Kidney (tissue), 14 donors: ENCODE measurements around the gene CRY2. TPM values are rescaled to one million over a fixed set of nuclear protein-coding genes. Genes with fewer than 3 reads are reported as not detected.
A peak's percentile ranks its signal among the peaks of the same experiment; 100 is the strongest.

Experiments used
- DNase-seq, 5 donors: peaks; one replicate each; pipeline ENCODE4 v3.0.0-alpha.2; 2013 to 2020
- FAIRE-seq: peaks from 2 replicates; lab custom pipeline; 2012; peaks lifted over from hg19 to GRCh38; lab: Jason Lieb, UNC
- H3K27ac ChIP-seq, 2 donors: one replicate each; pipeline ENCODE4 v1.7.0; 2013; ENCODE audit warnings: low read depth in 2 of 2, low read length in 2 of 2, inconsistent platforms in 1 of 2
- H3K27me3 ChIP-seq: one replicate; pipeline ENCODE4 v1.7.1; 2013; ENCODE audit warnings: low read length, inconsistent platforms; ENCODE audit not compliant: control insufficient read depth, insufficient read depth
- H3K36me3 ChIP-seq, 3 donors: one replicate each; pipeline versions ENCODE4 v1.7.0 to v1.7.1; 2013; ENCODE audit warnings: low read length in 3 of 3, control low read depth in 1 of 3, inconsistent platforms in 1 of 3; ENCODE audit not compliant: insufficient read depth in 3 of 3, control insufficient read depth in 2 of 3
- H3K4me1 ChIP-seq, 3 donors: one replicate each; pipeline versions ENCODE4 v1.7.0 to v1.7.1; 2013; ENCODE audit warnings: low read length in 3 of 3, inconsistent platforms in 1 of 3, low read depth in 1 of 3; ENCODE audit not compliant: control insufficient read depth in 2 of 3, insufficient read depth in 2 of 3
- H3K4me3 ChIP-seq, 3 donors: one replicate each; pipeline versions ENCODE4 v1.7.0 to v1.8.1; 2013; ENCODE audit warnings: low read length in 3 of 3, control low read depth in 1 of 3, inconsistent platforms in 1 of 3
- H3K9ac ChIP-seq, 3 donors: one replicate each; pipeline versions ENCODE4 v1.7.0 to v1.7.1; 2013; ENCODE audit warnings: low read length in 3 of 3, control low read depth in 1 of 3, inconsistent platforms in 1 of 3
- H3K9me3 ChIP-seq, 3 donors: one replicate each; pipeline versions ENCODE4 v1.7.0 to v1.7.1; 2013; ENCODE audit warnings: low read length in 3 of 3, control low read depth in 1 of 3, inconsistent platforms in 1 of 3; ENCODE audit not compliant: control insufficient read depth in 2 of 3, insufficient read depth in 1 of 3
- CTCF ChIP-seq: IDR thresholded peaks from 3 replicates; pipeline ENCODE4 v1.5.1; 2012; ENCODE audit warnings: mild to moderate bottlenecking, moderate library complexity, borderline replicate concordance; ENCODE audit not compliant: insufficient read depth; ENCODE audit errors: extremely low read depth
- intact Hi-C: fragments of 100-400 bp; cut with DNase I; formaldehyde crosslinking; loops from one replicate; pipeline ENCODE4 v1.11.1; 2022
- polyA plus RNA-seq: library from polyadenylated mRNA; stranded (reverse); fragments of 350-450 nt; fragmentation: Illumina TruSeq; extraction: RNeasy Lipid Tissue Mini Kit (QIAGEN cat#74804); gene quantifications from one replicate; pipeline ENCODE4 v1.2.3, GENCODE V29; 2014; ENCODE audit warnings: low read depth, low replicate concordance; ENCODE audit not compliant: insufficient read depth
- total RNA-seq: library from RNA; stranded (reverse); fragmentation: NEBNext Ultra II Directional; extraction: Animal tissue kit (Norgen Biotek cat#: 25700); gene quantifications from one replicate; pipeline ENCODE4 v1.2.1, GENCODE V29; 2021
- donor health status: control.
- donor health status: control.
- donor health status: control.
- donor health status: control.
- donor health status: control.
- donor health status: DM: yes; HTN: yes; CAD: no.
- donor health status: Normal renal cell carcinoma (clear cell type).

The CRY2 gene
- total and polyA plus RNA-seq, 2 donors from 2014 or later: 20.7 to 44.5 TPM

GRCh38 chr11:45876401-45876800, 29.1 kb downstream of the CRY2 start:
- no peak for TF ChIP-seq CTCF
- Histone ChIP-seq H3K9ac (no peak overlapping the region), H3K27me3 (no peaks in the 10 kb centered on the region), H3K36me3 (peaks cover 6 to 76% (median 45%) of the 10 kb centered on the region in 3 donors), H3K27ac (no peak overlapping the region), H3K4me3 (no peak overlapping the region), H3K4me1 (peaks cover 0 to 4% (median 0%) of the 10 kb centered on the region in 3 donors), H3K9me3 (no peaks in the 10 kb centered on the region)
- intact Hi-C loops: no loop called here
- FAIRE-seq (no peak), DNase-seq (peak in 2 of 5 donors; percentile 7 to 15)

- Histone ChIP-seq H3K27ac (no peak overlapping the region), H3K4me1 (peaks cover 0 to 4% (median 0%) of the 10 kb centered on the region in 3 donors), H3K27me3 (no peaks in the 10 kb centered on the region), H3K4me3 (no peak overlapping the region), H3K9me3 (no peaks in the 10 kb centered on the region), H3K36me3 (peaks cover 6 to 76% (median 38%) of the 10 kb centered on the region in 3 donors), H3K9ac (no peak overlapping the region)
- intact Hi-C loops: no loop called here
- no peak for FAIRE-seq
- no peak for DNase-seq
- TF ChIP-seq CTCF: no peak
Measured at GRCh38 chr11:45877221-45877620, 29.9 kb downstream of the CRY2 start.

GRCh38 chr11:45877845-45878244, 30.6 kb downstream of the CRY2 start:
- DNase-seq (no peak), FAIRE-seq (no peak)
- TF ChIP-seq CTCF: no peak
- H3K36me3 ChIP-seq: peaks cover 6 to 78% (median 37%) of the 10 kb centered on the region in 3 donors
- no peak overlapping the region for H3K4me3 ChIP-seq
- no peak overlapping the region for H3K9ac ChIP-seq
- intact Hi-C loops: no loop called here
- H3K4me1 ChIP-seq: peaks cover 0 to 4% (median 0%) of the 10 kb centered on the region in 3 donors
- no peak overlapping the region for H3K27ac ChIP-seq
- no peaks in the 10 kb centered on the region for H3K27me3 ChIP-seq
- no peaks in the 10 kb centered on the region for H3K9me3 ChIP-seq
